K562 (cell line): ENCODE measurements around the gene MAD2L1.

Source experiments
- RBM39 ChIP-seq: fragments of 200-400 bp; formaldehyde crosslinking; optimal IDR thresholded peaks from 2 replicates; pipeline ENCODE3; 2018; ENCODE audit warnings: low read depth, low read length
- TF ChIP-seq, protein P1 (sequence below): fragments of 250-450 bp; sonication (Bioruptor Pico); IDR thresholded peaks from 2 replicates; pipeline ENCODE4 v1.4.0; 2020; ENCODE audit warnings: mild to moderate bottlenecking, moderate library complexity

- no peak for TF ChIP-seq RBM39
- TF ChIP-seq, protein P1, sequence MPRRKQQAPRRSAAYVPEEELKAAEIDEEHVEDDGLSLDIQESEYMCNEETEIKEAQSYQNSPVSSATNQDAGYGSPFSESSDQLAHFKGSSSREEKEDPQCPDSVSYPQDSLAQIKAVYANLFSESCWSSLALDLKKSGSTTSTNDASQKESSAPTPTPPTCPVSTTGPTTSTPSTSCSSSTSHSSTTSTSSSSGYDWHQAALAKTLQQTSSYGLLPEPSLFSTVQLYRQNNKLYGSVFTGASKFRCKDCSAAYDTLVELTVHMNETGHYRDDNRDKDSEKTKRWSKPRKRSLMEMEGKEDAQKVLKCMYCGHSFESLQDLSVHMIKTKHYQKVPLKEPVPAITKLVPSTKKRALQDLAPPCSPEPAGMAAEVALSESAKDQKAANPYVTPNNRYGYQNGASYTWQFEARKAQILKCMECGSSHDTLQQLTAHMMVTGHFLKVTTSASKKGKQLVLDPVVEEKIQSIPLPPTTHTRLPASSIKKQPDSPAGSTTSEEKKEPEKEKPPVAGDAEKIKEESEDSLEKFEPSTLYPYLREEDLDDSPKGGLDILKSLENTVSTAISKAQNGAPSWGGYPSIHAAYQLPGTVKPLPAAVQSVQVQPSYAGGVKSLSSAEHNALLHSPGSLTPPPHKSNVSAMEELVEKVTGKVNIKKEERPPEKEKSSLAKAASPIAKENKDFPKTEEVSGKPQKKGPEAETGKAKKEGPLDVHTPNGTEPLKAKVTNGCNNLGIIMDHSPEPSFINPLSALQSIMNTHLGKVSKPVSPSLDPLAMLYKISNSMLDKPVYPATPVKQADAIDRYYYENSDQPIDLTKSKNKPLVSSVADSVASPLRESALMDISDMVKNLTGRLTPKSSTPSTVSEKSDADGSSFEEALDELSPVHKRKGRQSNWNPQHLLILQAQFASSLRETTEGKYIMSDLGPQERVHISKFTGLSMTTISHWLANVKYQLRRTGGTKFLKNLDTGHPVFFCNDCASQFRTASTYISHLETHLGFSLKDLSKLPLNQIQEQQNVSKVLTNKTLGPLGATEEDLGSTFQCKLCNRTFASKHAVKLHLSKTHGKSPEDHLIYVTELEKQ = no peak
Measured at GRCh38 chr4:120059036-120059435, 7.6 kb downstream of the MAD2L1 start.
